HG03520 (cell line): ENCODE measurements around the gene PKIB.
A peak's percentile ranks its signal among the peaks of the same experiment; 100 is the strongest.
"Not testable (repeated sequence)": the region's sequence is repeated elsewhere in the genome, so short reads cannot be mapped to it uniquely, and the experiment has no call there.

ENCODE experiments used
- ATAC-seq: cut with Tn5 transposase; IDR thresholded peaks from one replicate; pipeline ENCODE4 v1.9.1; 2021; ENCODE audit warnings: mild to moderate bottlenecking, moderate library complexity; ENCODE audit not compliant: unreplicated experiment

PKIB gene

GRCh38 chr6:122740091-122740490 lies 129.9 kb downstream of the PKIB start:
- ATAC-seq: no peak

GRCh38 chr6:122740936-122741335 lies 130.7 kb downstream of the PKIB start:
- ATAC-seq: no peak

GRCh38 chr6:122744247-122744646 lies 134.0 kb downstream of the PKIB start:
- ATAC-seq: not testable (repeated sequence)

GRCh38 chr6:122744856-122745255 lies 134.7 kb downstream of the PKIB start:
- ATAC-seq: not testable (repeated sequence)

- no peak for ATAC-seq
These were observed 136.5 kb downstream of the PKIB start for GRCh38 chr6:122746688-122747087.

- no peak for ATAC-seq
These were observed 137.4 kb downstream of the PKIB start for GRCh38 chr6:122747573-122747972.

- ATAC-seq: not testable (repeated sequence)
These were observed 138.7 kb downstream of the PKIB start for GRCh38 chr6:122748945-122749344.

- ATAC-seq: no peak
These were observed 139.3 kb downstream of the PKIB start for GRCh38 chr6:122749451-122750050.

- ATAC-seq: peak; percentile 80
These were observed 141.1 kb downstream of the PKIB start for GRCh38 chr6:122751326-122751725.

GRCh38 chr6:122752459-122752858 lies 142.3 kb downstream of the PKIB start:
- ATAC-seq: no peak

- ATAC-seq: no peak
These were observed 142.9 kb downstream of the PKIB start for GRCh38 chr6:122753000-122753687.

- no peak for ATAC-seq
These were observed 143.5 kb downstream of the PKIB start for GRCh38 chr6:122753688-122754056.

GRCh38 chr6:122754191-122754731 lies 144.1 kb downstream of the PKIB start:
- ATAC-seq: no peak

GRCh38 chr6:122755901-122756300 lies 145.7 kb downstream of the PKIB start:
- ATAC-seq: no peak

GRCh38 chr6:122758927-122759334 lies 148.7 kb downstream of the PKIB start:
- peak; percentile 96 for ATAC-seq

- no peak for ATAC-seq
These were observed 150.1 kb downstream of the PKIB start for GRCh38 chr6:122760330-122760729.

- no peak for ATAC-seq
These were observed 156.1 kb downstream of the PKIB start for GRCh38 chr6:122766256-122766655.

- ATAC-seq: no peak
These were observed 160.8 kb downstream of the PKIB start for GRCh38 chr6:122770835-122771601.

- no peak for ATAC-seq
These were observed 162.7 kb downstream of the PKIB start for GRCh38 chr6:122772724-122773415.
